ENCODE measurements around the gene OSGEP. TPM values are rescaled to one million over a fixed set of nuclear protein-coding genes. Genes with fewer than 3 reads are reported as not detected.
A peak's percentile ranks its signal among the peaks of the same experiment; 100 is the strongest.

OSGEP gene
- polyA plus RNA-seq, 2 donors, result 22.8 to 34.7 TPM

DNA sequence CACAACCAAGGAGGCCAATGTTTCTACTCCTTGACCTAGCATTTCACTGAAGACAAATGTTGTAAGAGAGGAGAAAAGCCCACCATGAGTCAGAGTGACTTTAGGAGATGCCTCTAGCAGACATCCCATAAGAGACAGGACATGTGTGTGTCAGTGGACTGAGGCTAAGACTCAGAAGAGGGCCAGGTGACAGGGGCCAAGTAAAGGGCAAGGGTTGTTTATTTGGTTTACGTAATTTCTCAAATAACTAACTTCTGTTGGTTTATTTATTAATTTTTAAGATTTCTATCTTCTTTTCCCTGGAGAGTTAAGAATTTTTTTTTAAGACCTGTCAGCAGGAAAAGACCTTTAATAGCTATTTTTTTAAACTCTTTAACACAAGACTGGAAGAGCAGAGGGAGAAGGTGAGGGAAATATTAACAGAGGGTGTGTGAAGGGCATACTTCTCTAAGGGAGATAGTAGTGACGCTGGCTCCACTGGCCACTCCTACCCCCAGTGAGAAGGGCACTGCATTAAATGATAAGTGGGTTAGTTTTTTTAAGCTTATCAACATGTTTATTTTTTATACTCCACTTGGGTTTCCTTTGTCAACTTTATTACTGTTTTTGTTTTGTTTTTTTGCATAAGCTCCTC is 18.0 kb upstream of the OSGEP start:
- H3K9me3 ChIP-seq (ENCODE audit: control insufficient read depth in 2 of 2, insufficient read depth in 1 of 2, low read depth in 1 of 2, low read length in 1 of 2), result no peaks in the 10 kb centered on the region
- WGBS, 2 donors, result 75 to 92% methylated on average over 2 of the region's 2 CpGs
- H3K27me3 ChIP-seq (ENCODE audit: control insufficient read depth in 1 of 2, insufficient read depth in 2 of 2, low read length in 2 of 2), result no peaks in the 10 kb centered on the region
- H3K4me1 ChIP-seq (ENCODE audit: control insufficient read depth in 2 of 2, insufficient read depth in 2 of 2, low read length in 1 of 2), result no peaks in the 10 kb centered on the region
- no peak overlapping the region for H3K4me3 ChIP-seq (ENCODE audit: low read depth in 1 of 2, low read length in 2 of 2)
- no peak overlapping the region for H3K27ac ChIP-seq (ENCODE audit: low read depth in 2 of 2, low read length in 1 of 2)
- H3K36me3 ChIP-seq (ENCODE audit: control insufficient read depth in 2 of 2, insufficient read depth in 2 of 2, low read length in 1 of 2), result peaks cover 13 to 23% of the 10 kb centered on the region in 2 donors

GRCh38 chr14:20470603-20470901 is 15.9 kb upstream of the OSGEP start:
- Histone ChIP-seq H3K4me1 (ENCODE audit: control insufficient read depth in 2 of 2, insufficient read depth in 2 of 2, low read length in 1 of 2) (no peaks in the 10 kb centered on the region), H3K4me3 (ENCODE audit: low read depth in 1 of 2, low read length in 2 of 2) (peak overlapping the region; percentile 82 to 88), H3K27ac (ENCODE audit: low read depth in 2 of 2, low read length in 1 of 2) (peak overlapping the region; percentile 93 to 98), H3K9me3 (ENCODE audit: control insufficient read depth in 2 of 2, insufficient read depth in 1 of 2, low read depth in 1 of 2, low read length in 1 of 2) (no peaks in the 10 kb centered on the region), H3K36me3 (ENCODE audit: control insufficient read depth in 2 of 2, insufficient read depth in 2 of 2, low read length in 1 of 2) (peaks cover 4 to 7% of the 10 kb centered on the region in 2 donors), H3K27me3 (ENCODE audit: control insufficient read depth in 1 of 2, insufficient read depth in 2 of 2, low read length in 2 of 2) (no peaks in the 10 kb centered on the region)
- 1 to 2% methylated on average over 2 of the region's 2 CpGs for WGBS, 2 donors

- 1 to 2% methylated on average over 12 of the region's 12 CpGs for WGBS, 2 donors
- Histone ChIP-seq H3K27me3 (ENCODE audit: control insufficient read depth in 1 of 2, insufficient read depth in 2 of 2, low read length in 2 of 2) (no peaks in the 10 kb centered on the region), H3K36me3 (ENCODE audit: control insufficient read depth in 2 of 2, insufficient read depth in 2 of 2, low read length in 1 of 2) (peaks cover 4 to 5% of the 10 kb centered on the region in 2 donors), H3K9me3 (ENCODE audit: control insufficient read depth in 2 of 2, insufficient read depth in 1 of 2, low read depth in 1 of 2, low read length in 1 of 2) (no peaks in the 10 kb centered on the region), H3K4me1 (ENCODE audit: control insufficient read depth in 2 of 2, insufficient read depth in 2 of 2, low read length in 1 of 2) (no peaks in the 10 kb centered on the region), H3K27ac (ENCODE audit: low read depth in 2 of 2, low read length in 1 of 2) (peak overlapping the region; percentile 93 to 98), H3K4me3 (ENCODE audit: low read depth in 1 of 2, low read length in 2 of 2) (peak overlapping the region; percentile 82 to 88)
Observed at GRCh38 chr14:20469890-20470602, 15.4 kb upstream of the OSGEP start.

DNA sequence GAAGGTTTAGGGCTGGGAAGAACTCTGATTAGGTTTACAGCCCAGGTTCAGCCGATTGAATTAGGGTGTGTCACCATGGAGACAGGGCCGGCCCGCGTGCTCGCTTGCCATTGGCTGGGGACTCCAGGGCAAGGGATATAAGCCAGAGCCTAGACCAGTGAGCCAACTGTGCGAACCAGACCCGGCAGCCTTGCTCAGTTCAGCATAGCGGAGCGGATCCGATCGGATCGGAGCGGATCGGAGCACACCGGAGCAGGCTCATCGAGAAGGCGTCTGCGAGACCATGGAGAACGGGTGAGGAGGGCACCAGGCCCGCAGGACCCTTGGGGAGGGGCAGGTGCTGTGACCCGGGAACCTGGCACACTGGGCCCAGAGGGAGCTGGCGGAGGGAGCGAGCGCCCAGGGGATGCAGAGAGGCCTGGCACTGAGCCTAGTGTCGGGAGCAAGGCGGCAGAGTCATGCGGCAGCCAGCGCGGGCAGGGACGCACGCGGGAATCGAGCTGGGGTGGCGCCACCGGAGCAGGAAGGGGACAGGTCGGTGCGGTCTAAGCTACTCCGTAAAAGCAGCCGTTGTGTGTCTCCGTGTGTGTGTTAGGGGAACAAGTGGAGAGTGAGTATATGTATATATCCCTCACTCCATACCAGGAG is 14.8 kb upstream of the OSGEP start, which contains the start of gene PNP:
TSS of gene PNP (plus strand) at position 165 of the 648 bp plus-strand sequence. CDS start at position 284, 119 bp downstream.
- Histone ChIP-seq H3K4me1 (ENCODE audit: control insufficient read depth in 2 of 2, insufficient read depth in 2 of 2, low read length in 1 of 2) (no peaks in the 10 kb centered on the region), H3K36me3 (ENCODE audit: control insufficient read depth in 2 of 2, insufficient read depth in 2 of 2, low read length in 1 of 2) (peaks cover 0 to 4% of the 10 kb centered on the region in 2 donors), H3K4me3 (ENCODE audit: low read depth in 1 of 2, low read length in 2 of 2) (peak within 1 kb of the TSS; percentile 82 to 88), H3K9me3 (ENCODE audit: control insufficient read depth in 2 of 2, insufficient read depth in 1 of 2, low read depth in 1 of 2, low read length in 1 of 2) (no peaks in the 10 kb centered on the region), H3K27me3 (ENCODE audit: control insufficient read depth in 1 of 2, insufficient read depth in 2 of 2, low read length in 2 of 2) (no peaks in the 10 kb centered on the region), H3K27ac (ENCODE audit: low read depth in 2 of 2, low read length in 1 of 2) (peak within 1 kb of the TSS; percentile 93 to 98)
- 0 to 1% methylated on average over 40 of the region's 40 CpGs for WGBS, 2 donors

GRCh38 chr14:20468764-20469241 is 14.2 kb upstream of the OSGEP start:
- H3K4me3 ChIP-seq (ENCODE audit: low read depth in 1 of 2, low read length in 2 of 2), result peak overlapping the region; percentile 82 to 88

GRCh38 chr14:20461225-20462141 is 6.9 kb upstream of the OSGEP start, which contains the start of gene PIP4P1:
TSS of gene PIP4P1 (minus strand) at chr14:20461434. CDS start at chr14:20461325, 109 bp downstream.
- 0 to 1% methylated on average over 61 to 67 of the region's 67 CpGs for WGBS, 2 donors
- Histone ChIP-seq H3K4me1 (ENCODE audit: control insufficient read depth in 2 of 2, insufficient read depth in 2 of 2, low read length in 1 of 2) (peaks cover 0 to 2% of the 10 kb centered on the region in 2 donors), H3K27me3 (ENCODE audit: control insufficient read depth in 1 of 2, insufficient read depth in 2 of 2, low read length in 2 of 2) (no peaks in the 10 kb centered on the region), H3K36me3 (ENCODE audit: control insufficient read depth in 2 of 2, insufficient read depth in 2 of 2, low read length in 1 of 2) (peaks cover 15 to 21% of the 10 kb centered on the region in 2 donors), H3K27ac (ENCODE audit: low read depth in 2 of 2, low read length in 1 of 2) (peak within 1 kb of the TSS; percentile 98 to 99), H3K4me3 (ENCODE audit: low read depth in 1 of 2, low read length in 2 of 2) (peak within 1 kb of the TSS; percentile 78 to 97), H3K9me3 (ENCODE audit: control insufficient read depth in 2 of 2, insufficient read depth in 1 of 2, low read depth in 1 of 2, low read length in 1 of 2) (no peaks in the 10 kb centered on the region)

More at GRCh38 chr14:20468764-20469241, 14.2 kb upstream of the OSGEP start:
- WGBS, 2 donors, result 25 to 26% methylated on average over 16 of the region's 16 CpGs
- Histone ChIP-seq H3K9me3 (ENCODE audit: control insufficient read depth in 2 of 2, insufficient read depth in 1 of 2, low read depth in 1 of 2, low read length in 1 of 2) (no peaks in the 10 kb centered on the region), H3K36me3 (ENCODE audit: control insufficient read depth in 2 of 2, insufficient read depth in 2 of 2, low read length in 1 of 2) (peaks cover 0 to 4% of the 10 kb centered on the region in 2 donors), H3K27ac (ENCODE audit: low read depth in 2 of 2, low read length in 1 of 2) (peak overlapping the region; percentile 93 to 98), H3K4me1 (ENCODE audit: control insufficient read depth in 2 of 2, insufficient read depth in 2 of 2, low read length in 1 of 2) (no peaks in the 10 kb centered on the region), H3K27me3 (ENCODE audit: control insufficient read depth in 1 of 2, insufficient read depth in 2 of 2, low read length in 2 of 2) (no peaks in the 10 kb centered on the region)

DNA sequence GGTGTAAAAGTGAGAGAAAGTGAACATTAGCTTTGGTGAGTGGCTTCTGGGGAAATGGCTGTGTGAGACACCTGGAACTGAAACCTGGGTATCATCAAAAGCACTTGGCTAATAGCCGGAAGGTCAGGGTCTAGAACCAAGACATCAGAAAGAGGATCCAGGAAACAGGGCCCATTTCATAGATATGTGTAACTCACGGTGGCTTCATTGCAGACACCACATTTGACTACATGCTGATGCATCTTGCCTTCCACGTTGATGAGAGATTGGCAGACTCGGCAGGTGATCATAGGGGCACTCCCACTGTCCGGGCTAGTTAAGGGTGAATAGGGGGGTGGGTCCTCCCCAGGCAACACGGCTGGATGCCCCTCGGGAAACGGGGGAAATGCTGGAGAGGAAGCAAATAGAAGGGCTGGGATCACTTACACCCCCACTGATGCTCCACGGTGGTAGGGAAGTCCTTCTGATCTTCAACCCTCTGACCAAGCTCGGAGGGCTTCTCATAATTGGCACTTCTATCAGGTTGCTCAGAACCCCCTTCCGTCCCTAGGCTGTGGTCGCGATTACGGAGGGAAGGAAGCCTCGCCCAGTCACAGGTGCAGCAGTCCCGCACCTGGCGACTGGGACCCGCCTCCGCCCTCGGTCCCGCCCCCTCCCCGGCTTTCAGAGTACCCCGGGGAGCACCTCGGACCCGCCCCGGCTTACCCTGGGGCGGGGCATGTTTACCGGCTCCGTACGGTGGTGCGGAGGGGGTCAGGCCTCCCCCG is 6.0 kb upstream of the OSGEP start:
- 4 to 6% methylated on average over 31 to 32 of the region's 32 CpGs for WGBS, 2 donors
- no peaks in the 10 kb centered on the region for H3K9me3 ChIP-seq (ENCODE audit: control insufficient read depth in 2 of 2, insufficient read depth in 1 of 2, low read depth in 1 of 2, low read length in 1 of 2)
- H3K4me1 ChIP-seq (ENCODE audit: control insufficient read depth in 2 of 2, insufficient read depth in 2 of 2, low read length in 1 of 2), result peaks cover 0 to 2% of the 10 kb centered on the region in 2 donors
- H3K27me3 ChIP-seq (ENCODE audit: control insufficient read depth in 1 of 2, insufficient read depth in 2 of 2, low read length in 2 of 2), result no peaks in the 10 kb centered on the region
- H3K4me3 ChIP-seq (ENCODE audit: low read depth in 1 of 2, low read length in 2 of 2), result peak overlapping the region; percentile 78 to 97
- H3K27ac ChIP-seq (ENCODE audit: low read depth in 2 of 2, low read length in 1 of 2), result peak overlapping the region; percentile 98 to 99
- H3K36me3 ChIP-seq (ENCODE audit: control insufficient read depth in 2 of 2, insufficient read depth in 2 of 2, low read length in 1 of 2), result peaks cover 15 to 21% of the 10 kb centered on the region in 2 donors

- H3K27me3 ChIP-seq (ENCODE audit: control insufficient read depth in 1 of 2, insufficient read depth in 2 of 2, low read length in 2 of 2), result no peaks in the 10 kb centered on the region
- no peak overlapping the region for H3K27ac ChIP-seq (ENCODE audit: low read depth in 2 of 2, low read length in 1 of 2)
- H3K36me3 ChIP-seq (ENCODE audit: control insufficient read depth in 2 of 2, insufficient read depth in 2 of 2, low read length in 1 of 2), result peaks cover 15 to 21% of the 10 kb centered on the region in 2 donors
- 61 to 65% methylated on average over 8 of the region's 8 CpGs for WGBS, 2 donors
- H3K4me3 ChIP-seq (ENCODE audit: low read depth in 1 of 2, low read length in 2 of 2), result no peak overlapping the region
- no peaks in the 10 kb centered on the region for H3K9me3 ChIP-seq (ENCODE audit: control insufficient read depth in 2 of 2, insufficient read depth in 1 of 2, low read depth in 1 of 2, low read length in 1 of 2)
- H3K4me1 ChIP-seq (ENCODE audit: control insufficient read depth in 2 of 2, insufficient read depth in 2 of 2, low read length in 1 of 2), result peaks cover 0 to 7% of the 10 kb centered on the region in 2 donors
Observed at GRCh38 chr14:20458031-20458789, 3.6 kb upstream of the OSGEP start.

All from esophagus (tissue), 2 donors.